K562 (cell line): ENCODE measurements around the gene SLC24A3. TPM values are rescaled to one million over a fixed set of nuclear protein-coding genes. Genes with fewer than 3 reads are reported as not detected.

Source experiments
- ATAC-seq: fragments of 200-7000 bp; cut with Tn5 transposase; 3 replicates; pipeline ENCODE4 v1.9.1; 2020; ENCODE audit warnings: moderate library complexity
- BruUV-seq: library from RNA; stranded (reverse); fragments of 400-500 nt; replicated peaks from 2 replicates; lab custom pipeline; 2021; lab: Mats Ljungman, UMichigan
- CTCF ChIA-PET: fragments of 300-600 bp; formaldehyde crosslinking; extraction: SDS; loops from one replicate; lab custom pipeline; 2021; ENCODE audit warnings: low intra/inter-chr PET ratio; lab: Yijun Ruan, JAX
- POLR2A ChIA-PET: fragments of 300-600, 350-650 bp; sonication (Branson Sonifier 250); formaldehyde crosslinking; extraction: SDS; loops from one replicate; lab custom pipeline; 2021; ENCODE audit warnings: antibody characterized with exemption, inconsistent platforms; lab: Yijun Ruan, JAX
- DNase-seq, 4 experiments: peaks; one replicate each; pipeline versions ENCODE4 v3.0.0 to v3.0.0-alpha.2; 2011 to 2018; ENCODE audit warnings: low spot score in 3 of 4, mixed read lengths in 3 of 4; ENCODE audit errors: extremely low read depth in 1 of 4
- FAIRE-seq: peaks from 2 replicates; lab custom pipeline; 2011; peaks lifted over from hg19 to GRCh38; lab: Jason Lieb, UNC
- H2AFZ ChIP-seq: 2 replicates; pipeline ENCODE4 v1.6.0; 2011; ENCODE audit warnings: low read depth, low read length, control low read depth, inconsistent platforms
- H3K27ac ChIP-seq: fragments of 200-600 bp; 3 replicates; pipeline ENCODE4 v1.8.0; 2011; ENCODE audit warnings: low read depth, mild to moderate bottlenecking, control low read depth, inconsistent platforms, low read length, moderate library complexity, mixed read lengths; ENCODE audit errors: extremely low read depth
- H3K27me3 ChIP-seq, 2 experiments: fragments of 300-600 bp in 1 of 2; 2 replicates in 1 of 2; 3 replicates in 1 of 2; pipeline versions ENCODE4 v1.6.0 to v1.8.0; 2011; ENCODE audit warnings: inconsistent platforms in 2 of 2, low read length in 2 of 2, mild to moderate bottlenecking in 1 of 2, mixed read lengths in 1 of 2, moderate library complexity in 1 of 2; ENCODE audit not compliant: control insufficient read depth in 2 of 2, insufficient read depth in 2 of 2
- H3K36me3 ChIP-seq: fragments of 300-600 bp; 3 replicates; pipeline ENCODE4 v1.8.0; 2011; ENCODE audit warnings: mild to moderate bottlenecking, low read length, inconsistent platforms; ENCODE audit not compliant: control insufficient read depth, insufficient read depth
- H3K4me1 ChIP-seq, 2 experiments: fragments of 200-600 bp in 1 of 2; replicated peaks in 1 of 2; 2 replicates in 1 of 2; 3 replicates in 1 of 2; pipeline versions ENCODE4 v1.5.1 to v1.8.0; 2011; ENCODE audit warnings: inconsistent platforms in 2 of 2, low read length in 2 of 2, mild to moderate bottlenecking in 1 of 2, mixed read lengths in 1 of 2, moderate library complexity in 1 of 2; ENCODE audit not compliant: control insufficient read depth in 2 of 2, insufficient read depth in 2 of 2
- H3K4me2 ChIP-seq: 2 replicates; pipeline ENCODE4 v1.6.1; 2011; ENCODE audit warnings: low read length, control low read depth, inconsistent platforms, mixed read lengths; ENCODE audit not compliant: insufficient read depth
- H3K4me3 ChIP-seq: fragments of 200-600 bp; sonication (generic), shearing (Covaris generic); 2 replicates; pipeline ENCODE4 v1.5.1; 2016; ENCODE audit warnings: control low read depth, inconsistent platforms
- H3K79me2 ChIP-seq: fragments of 200-600 bp; 3 replicates; pipeline ENCODE4 v1.8.0; 2011; ENCODE audit warnings: low read length, inconsistent platforms; ENCODE audit not compliant: control insufficient read depth, insufficient read depth
- H3K9ac ChIP-seq, 2 experiments: 2 replicates each; pipeline versions ENCODE4 v1.6.0 to v1.6.1; 2011; ENCODE audit warnings: low read depth in 2 of 2, low read length in 2 of 2, control low read depth in 1 of 2, inconsistent platforms in 1 of 2, mild to moderate bottlenecking in 1 of 2, mixed read lengths in 1 of 2; ENCODE audit not compliant: insufficient read depth in 1 of 2
- H3K9me1 ChIP-seq: one replicate; pipeline ENCODE4 v1.6.0; 2011; ENCODE audit warnings: inconsistent platforms, mild to moderate bottlenecking, low read length, moderate library complexity; ENCODE audit not compliant: control insufficient read depth, insufficient read depth
- H3K9me3 ChIP-seq: replicated peaks from 2 replicates; pipeline ENCODE4 v1.5.1; 2011; ENCODE audit warnings: low read depth, low read length, inconsistent platforms; ENCODE audit not compliant: control insufficient read depth, insufficient read depth
- H4K20me1 ChIP-seq: replicated peaks from 2 replicates; pipeline ENCODE4 v1.6.1; 2011; ENCODE audit warnings: low read length, inconsistent platforms, mixed read lengths; ENCODE audit not compliant: control insufficient read depth, insufficient read depth
- CEBPB ChIP-seq: fragments of 450-650 bp; IDR thresholded peaks from 2 replicates; pipeline ENCODE4 v1.6.1; 2016; ENCODE audit warnings: missing genetic modification characterization, missing compliant biosample characterization
- GTF2E2 ChIP-seq: fragments of 200-800 bp; sonication (Bioruptor generic); IDR thresholded peaks from 2 replicates; pipeline ENCODE4 v1.6.1; 2016; ENCODE audit warnings: missing genetic modification characterization, missing compliant biosample characterization
- KDM4B ChIP-seq, 2 experiments: fragments of 450-650 bp in 1 of 2; sonication (generic) in 1 of 2; IDR thresholded peaks; 2 replicates each; pipeline ENCODE4 v1.6.1; 2016 to 2017; ENCODE audit warnings: borderline replicate concordance in 2 of 2, antibody characterized with exemption in 1 of 2, low read depth in 1 of 2, mild to moderate bottlenecking in 1 of 2
- NR2C1 ChIP-seq, 2 experiments: fragments of 450-650 bp; IDR thresholded peaks; 2 replicates each; pipeline ENCODE4 v1.6.1; 2017; ENCODE audit warnings: mild to moderate bottlenecking in 2 of 2, antibody characterized with exemption in 1 of 2, inconsistent platforms in 1 of 2, missing compliant biosample characterization in 1 of 2, missing genetic modification characterization in 1 of 2
- RBM17 ChIP-seq: fragments of 200-400 bp; formaldehyde crosslinking; IDR thresholded peaks from 2 replicates; pipeline ENCODE4 v1.6.1; 2017; ENCODE audit warnings: low read depth, mild to moderate bottlenecking, low read length, borderline replicate concordance
- SNIP1 ChIP-seq: fragments of 450-650 bp; IDR thresholded peaks from 2 replicates; pipeline ENCODE4 v1.7.1; 2017; ENCODE audit warnings: low read depth, mild to moderate bottlenecking
- SRSF1 ChIP-seq: fragments of 200-400 bp; formaldehyde crosslinking; IDR thresholded peaks from 2 replicates; pipeline ENCODE4 v1.6.1; 2017; ENCODE audit warnings: mild to moderate bottlenecking, low read depth, low read length, moderate library complexity
- ZBTB7A ChIP-seq: IDR thresholded peaks from 2 replicates; pipeline ENCODE4 v1.6.1; 2011; ENCODE audit warnings: low read depth, mild to moderate bottlenecking, low read length, moderate library complexity, borderline replicate concordance; ENCODE audit not compliant: control insufficient read depth
- WGBS: fragments of 100-300 bp; shearing (Covaris generic); methylation state at CpG from one replicate; pipeline ENCODE4 v1.1.6; 2016; ENCODE audit warnings: low coverage, mixed read lengths; ENCODE audit not compliant: insufficient coverage; ENCODE audit errors: missing lambda C conversion rate; 5-methylcytosine and 5-hydroxymethylcytosine counted together
- in situ Hi-C: fragments of 300-500 bp; cut with MboI; formaldehyde crosslinking; loops from 4 replicates; pipeline ENCODE4 v1.15.0; 2018; ENCODE audit warnings: inconsistent platforms, mixed read lengths
- intact Hi-C: fragments of 100-400 bp; cut with micrococcal nuclease; formaldehyde crosslinking; loops from 2 replicates; pipeline ENCODE4 v1.14.2; 2022
- polyA plus RNA-seq, 8 experiments: library from polyadenylated mRNA; depleted of rRNA in 4 of 8; stranded (reverse) in 5 of 8; unstranded in 3 of 8; fragments of >200 nt; fragmentation: Nextera tagmentation in 2 of 8; fragmentation: Illumina TruSeq in 1 of 8; extraction: Ambion mirVana in 2 of 8; extraction: Trizol in 1 of 8; gene quantifications; 2 replicates each; pipeline versions ENCODE4 v1.2.1 to v1.2.3, GENCODE V29; 2011 to 2014; ENCODE audit warnings: inconsistent platforms in 1 of 8, missing spikeins in 1 of 8
- total RNA-seq, 7 experiments: library from RNA; depleted of rRNA in 6 of 7; stranded (reverse); fragments of >200 nt in 6 of 7; fragmentation: Illumina TruSeq in 2 of 7; extraction: Trizol in 2 of 7; gene quantifications; 2 replicates each; pipeline versions ENCODE4 v1.2.1 to v1.2.3, GENCODE V29; 2011 to 2021; ENCODE audit warnings: low replicate concordance in 1 of 7
- TF ChIP-seq, protein P1 (sequence below): sonication (generic); formaldehyde crosslinking; IDR thresholded peaks from 2 replicates; pipeline ENCODE4 v1.8.0; 2023; ENCODE audit warnings: mild to moderate bottlenecking, missing genetic modification reagents

The SLC24A3 gene
- total and polyA plus RNA-seq, 9 of the 15 experiments (the other 6 are each of a cell fraction or from before 2014, with no cell fraction given), result not detected

- TF ChIP-seq KDM4B (IDR thresholded peaks at IDR 0.05; ENCODE audit: borderline replicate concordance in 2 of 2, low read depth in 1 of 2), result no peak
- no peak for TF ChIP-seq SRSF1
- no peak for TF ChIP-seq CEBPB (tag)
- TF ChIP-seq GTF2E2 (tag), result no peak
- TF ChIP-seq, all 486 proteins: peak for 0
- Histone ChIP-seq H3K9me1 (no peaks in the 10 kb centered on the region), H3K79me2 (no peaks in the 10 kb centered on the region), H3K4me3 (no peak overlapping the region), H3K4me2 (no peak overlapping the region), H3K9ac (no peak overlapping the region), H3K36me3 (no peaks in the 10 kb centered on the region), H4K20me1 (no peaks in the 10 kb centered on the region), H3K9me3 (no peaks in the 10 kb centered on the region), H2AFZ (no peak overlapping the region), H3K4me1 (no peaks in the 10 kb centered on the region; a peak in 1 of 5 replicates), H3K27ac (no peak overlapping the region), H3K27me3 (no peaks in the 10 kb centered on the region)
- WGBS, result 0% methylated on average over 5 of the region's 5 CpGs
- CTCF ChIA-PET, result no interaction called here
- in situ Hi-C loops, result no loop called here
- DNase-seq, result no peak
- BruUV-seq, result no TSS peak
- intact Hi-C loops, result no loop called here
- POLR2A ChIA-PET, result no interaction called here
- no peak for FAIRE-seq
- no peak for ATAC-seq
These were observed 286.3 kb downstream of the SLC24A3 start for GRCh38 chr20:19498756-19499155.

DNA sequence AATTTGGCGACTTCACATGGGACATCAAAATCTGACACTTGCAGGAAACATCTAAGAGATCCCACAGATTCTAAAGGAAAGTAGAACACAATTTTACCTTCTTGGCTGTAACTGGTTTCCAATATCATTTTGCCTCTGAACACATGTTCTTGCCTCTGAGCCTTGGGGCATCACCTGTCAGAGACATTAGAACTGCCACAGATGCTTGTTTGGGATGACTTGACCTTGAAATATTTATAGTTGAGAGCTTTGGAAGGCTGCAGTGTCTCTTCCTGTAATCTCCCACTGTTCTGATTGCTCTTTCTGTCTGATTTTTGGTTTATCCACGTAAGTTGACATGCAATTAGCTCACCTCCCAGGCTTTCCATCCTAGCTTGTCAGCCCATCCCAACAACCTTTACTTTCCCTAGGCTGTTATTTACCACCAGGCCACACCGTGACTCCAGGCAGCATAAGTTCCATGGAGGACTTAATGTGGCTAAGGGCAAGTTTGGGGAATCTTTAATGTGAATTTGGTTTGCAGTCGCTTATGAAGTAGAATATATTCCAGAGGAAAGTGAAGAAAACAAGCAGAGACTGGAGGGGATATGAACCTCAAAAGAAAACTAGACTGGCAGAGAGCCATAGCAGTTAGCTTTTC is 289.2 kb downstream of the SLC24A3 start:
- POLR2A ChIA-PET, result interaction anchor here (0.7 kb wide), 1 partner anchor 9 kb away, joined by 3 read pairs; no protein-coding TSS in a partner anchor
- H3K9me3 ChIP-seq, result no peaks in the 10 kb centered on the region
- in situ Hi-C loops, result no loop called here
- intact Hi-C loops, result no loop called here
- no peak overlapping the region for H2AFZ ChIP-seq
- no peaks in the 10 kb centered on the region for H3K9me1 ChIP-seq
- CTCF ChIA-PET, result no interaction called here
- no peaks in the 10 kb centered on the region for H3K27me3 ChIP-seq
- H3K4me3 ChIP-seq, result no peak overlapping the region
- FAIRE-seq, result no peak
- H3K36me3 ChIP-seq, result no peaks in the 10 kb centered on the region
- ATAC-seq, result no peak
- 0% methylated on average over 4 of the region's 4 CpGs for WGBS
- no TSS peak for BruUV-seq
- no peak overlapping the region for H3K27ac ChIP-seq
- no peak for DNase-seq
- no peaks in the 10 kb centered on the region for H4K20me1 ChIP-seq
- no peaks in the 10 kb centered on the region for H3K79me2 ChIP-seq
- no peaks in the 10 kb centered on the region; a peak in 1 of 5 replicates for H3K4me1 ChIP-seq
- H3K4me2 ChIP-seq, result no peak overlapping the region
- H3K9ac ChIP-seq, result no peak overlapping the region
- TF ChIP-seq, protein P1, sequence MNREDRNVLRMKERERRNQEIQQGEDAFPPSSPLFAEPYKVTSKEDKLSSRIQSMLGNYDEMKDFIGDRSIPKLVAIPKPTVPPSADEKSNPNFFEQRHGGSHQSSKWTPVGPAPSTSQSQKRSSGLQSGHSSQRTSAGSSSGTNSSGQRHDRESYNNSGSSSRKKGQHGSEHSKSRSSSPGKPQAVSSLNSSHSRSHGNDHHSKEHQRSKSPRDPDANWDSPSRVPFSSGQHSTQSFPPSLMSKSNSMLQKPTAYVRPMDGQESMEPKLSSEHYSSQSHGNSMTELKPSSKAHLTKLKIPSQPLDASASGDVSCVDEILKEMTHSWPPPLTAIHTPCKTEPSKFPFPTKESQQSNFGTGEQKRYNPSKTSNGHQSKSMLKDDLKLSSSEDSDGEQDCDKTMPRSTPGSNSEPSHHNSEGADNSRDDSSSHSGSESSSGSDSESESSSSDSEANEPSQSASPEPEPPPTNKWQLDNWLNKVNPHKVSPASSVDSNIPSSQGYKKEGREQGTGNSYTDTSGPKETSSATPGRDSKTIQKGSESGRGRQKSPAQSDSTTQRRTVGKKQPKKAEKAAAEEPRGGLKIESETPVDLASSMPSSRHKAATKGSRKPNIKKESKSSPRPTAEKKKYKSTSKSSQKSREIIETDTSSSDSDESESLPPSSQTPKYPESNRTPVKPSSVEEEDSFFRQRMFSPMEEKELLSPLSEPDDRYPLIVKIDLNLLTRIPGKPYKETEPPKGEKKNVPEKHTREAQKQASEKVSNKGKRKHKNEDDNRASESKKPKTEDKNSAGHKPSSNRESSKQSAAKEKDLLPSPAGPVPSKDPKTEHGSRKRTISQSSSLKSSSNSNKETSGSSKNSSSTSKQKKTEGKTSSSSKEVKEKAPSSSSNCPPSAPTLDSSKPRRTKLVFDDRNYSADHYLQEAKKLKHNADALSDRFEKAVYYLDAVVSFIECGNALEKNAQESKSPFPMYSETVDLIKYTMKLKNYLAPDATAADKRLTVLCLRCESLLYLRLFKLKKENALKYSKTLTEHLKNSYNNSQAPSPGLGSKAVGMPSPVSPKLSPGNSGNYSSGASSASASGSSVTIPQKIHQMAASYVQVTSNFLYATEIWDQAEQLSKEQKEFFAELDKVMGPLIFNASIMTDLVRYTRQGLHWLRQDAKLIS, result no peak
- TF ChIP-seq SNIP1, result no peak
- TF ChIP-seq NR2C1 (IDR thresholded peaks at IDR 0.05), result no peak
- TF ChIP-seq NR2C1 (tag; IDR thresholded peaks at IDR 0.05), result no peak
- TF ChIP-seq ZBTB7A, result no peak
- TF ChIP-seq RBM17, result no peak
